Measurements from ENCODE around the gene DZANK1. TPM values are rescaled to one million over a fixed set of nuclear protein-coding genes. Genes with fewer than 3 reads are reported as not detected.

DZANK1 gene
- total RNA-seq: 10 to 100 TPM in 1 of 3 donors, 1 to 10 TPM in 2; 2.6 to 14.8 (median 6.9) TPM

- H3K27ac ChIP-seq: peak within 1 kb of the TSS; percentile 88 to 89
- no peaks in the 10 kb centered on the region for H3K27me3 ChIP-seq
- H3K4me1 ChIP-seq: peaks cover 0 to 4% of the 10 kb centered on the region in 2 donors
- no peaks in the 10 kb centered on the region for H3K36me3 ChIP-seq
- no peaks in the 10 kb centered on the region for H3K9me3 ChIP-seq
- intact Hi-C loops (cut with DNase I; ENCODE audit: low total_unique reads): no loop called here
- DNase-seq (ENCODE audit: low spot score in 2 of 2): peak; percentile 93 to 94
- peak within 1 kb of the TSS; percentile 83 to 93 (median 89) for H3K4me3 ChIP-seq
- peak; percentile 80 to 96 (median 87) for TF ChIP-seq POLR2AphosphoS5 (IDR thresholded peaks at IDR 0.05)
- TF ChIP-seq POLR2A (IDR thresholded peaks at IDR 0.05): no peak
- TF ChIP-seq, protein P1, sequence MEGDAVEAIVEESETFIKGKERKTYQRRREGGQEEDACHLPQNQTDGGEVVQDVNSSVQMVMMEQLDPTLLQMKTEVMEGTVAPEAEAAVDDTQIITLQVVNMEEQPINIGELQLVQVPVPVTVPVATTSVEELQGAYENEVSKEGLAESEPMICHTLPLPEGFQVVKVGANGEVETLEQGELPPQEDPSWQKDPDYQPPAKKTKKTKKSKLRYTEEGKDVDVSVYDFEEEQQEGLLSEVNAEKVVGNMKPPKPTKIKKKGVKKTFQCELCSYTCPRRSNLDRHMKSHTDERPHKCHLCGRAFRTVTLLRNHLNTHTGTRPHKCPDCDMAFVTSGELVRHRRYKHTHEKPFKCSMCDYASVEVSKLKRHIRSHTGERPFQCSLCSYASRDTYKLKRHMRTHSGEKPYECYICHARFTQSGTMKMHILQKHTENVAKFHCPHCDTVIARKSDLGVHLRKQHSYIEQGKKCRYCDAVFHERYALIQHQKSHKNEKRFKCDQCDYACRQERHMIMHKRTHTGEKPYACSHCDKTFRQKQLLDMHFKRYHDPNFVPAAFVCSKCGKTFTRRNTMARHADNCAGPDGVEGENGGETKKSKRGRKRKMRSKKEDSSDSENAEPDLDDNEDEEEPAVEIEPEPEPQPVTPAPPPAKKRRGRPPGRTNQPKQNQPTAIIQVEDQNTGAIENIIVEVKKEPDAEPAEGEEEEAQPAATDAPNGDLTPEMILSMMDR (IDR thresholded peaks at IDR 0.05): peak in 1 of 3 donors; percentile 14
These were observed at the start of gene DZANK1, which contains the start of gene POLR3F for GRCh38 chr20:18466894-18467730. TSS of gene DZANK1 (minus strand) at chr20:18467030. CDS start at chr20:18465358, 1,672 bp downstream. TSS of gene POLR3F (plus strand) at chr20:18467390. CDS start at chr20:18467507, 117 bp downstream.

- TF ChIP-seq POLR2A (IDR thresholded peaks at IDR 0.05): no peak
- TF ChIP-seq, protein P1 (IDR thresholded peaks at IDR 0.05): no peak
- no peak for TF ChIP-seq POLR2AphosphoS5 (IDR thresholded peaks at IDR 0.05)
- Histone ChIP-seq H3K27ac (no peak overlapping the region), H3K4me3 (no peak overlapping the region)
These were observed 49.1 kb upstream of the DZANK1 start for GRCh38 chr20:18515973-18516372.

GRCh38 chr20:18514127-18514526 is 47.3 kb upstream of the DZANK1 start:
- no peak overlapping the region for H3K27ac ChIP-seq
- no peaks in the 10 kb centered on the region for H3K9me3 ChIP-seq
- H3K36me3 ChIP-seq: no peaks in the 10 kb centered on the region
- H3K27me3 ChIP-seq: no peaks in the 10 kb centered on the region
- DNase-seq (ENCODE audit: low spot score in 2 of 2): no peak
- no peaks in the 10 kb centered on the region for H3K4me1 ChIP-seq
- no peak overlapping the region for H3K4me3 ChIP-seq
- intact Hi-C loops (cut with DNase I; ENCODE audit: low total_unique reads): no loop called here
- TF ChIP-seq, protein P1 (IDR thresholded peaks at IDR 0.05): no peak
- TF ChIP-seq POLR2A (IDR thresholded peaks at IDR 0.05): no peak
- no peak for TF ChIP-seq POLR2AphosphoS5 (IDR thresholded peaks at IDR 0.05)

More at GRCh38 chr20:18515973-18516372, 49.1 kb upstream of the DZANK1 start:
- Histone ChIP-seq H3K9me3 (no peaks in the 10 kb centered on the region), H3K27me3 (no peaks in the 10 kb centered on the region), H3K36me3 (no peaks in the 10 kb centered on the region), H3K4me1 (no peaks in the 10 kb centered on the region)
- DNase-seq (ENCODE audit: low spot score in 2 of 2): no peak
- intact Hi-C loops (cut with DNase I; ENCODE audit: low total_unique reads): no loop called here

GRCh38 chr20:18513208-18513607 is 46.4 kb upstream of the DZANK1 start:
- H3K4me3 ChIP-seq: no peak overlapping the region
- no peaks in the 10 kb centered on the region for H3K36me3 ChIP-seq
- no peak overlapping the region for H3K27ac ChIP-seq
- H3K27me3 ChIP-seq: no peaks in the 10 kb centered on the region
- intact Hi-C loops (cut with DNase I; ENCODE audit: low total_unique reads): no loop called here
- H3K9me3 ChIP-seq: no peaks in the 10 kb centered on the region
- no peaks in the 10 kb centered on the region for H3K4me1 ChIP-seq
- TF ChIP-seq POLR2A (IDR thresholded peaks at IDR 0.05): no peak
- no peak for TF ChIP-seq POLR2AphosphoS5 (IDR thresholded peaks at IDR 0.05)
- TF ChIP-seq, protein P1 (IDR thresholded peaks at IDR 0.05): no peak
- no peak for DNase-seq (ENCODE audit: low spot score in 2 of 2)

GRCh38 chr20:18511571-18511970 is 44.7 kb upstream of the DZANK1 start:
- DNase-seq (ENCODE audit: low spot score in 2 of 2): no peak
- TF ChIP-seq, protein P1 (IDR thresholded peaks at IDR 0.05): no peak
- TF ChIP-seq POLR2AphosphoS5 (IDR thresholded peaks at IDR 0.05) (no peak), POLR2A (IDR thresholded peaks at IDR 0.05) (no peak)
- Histone ChIP-seq H3K4me1 (no peaks in the 10 kb centered on the region), H3K4me3 (no peak overlapping the region), H3K9me3 (no peaks in the 10 kb centered on the region), H3K27ac (no peak overlapping the region), H3K27me3 (no peaks in the 10 kb centered on the region), H3K36me3 (no peaks in the 10 kb centered on the region)
- intact Hi-C loops (cut with DNase I; ENCODE audit: low total_unique reads): no loop called here

All from breast epithelium (tissue), 4 donors.